Inflammatory macrophage (primary cell): ENCODE measurements around the gene ERCC6L2.
A peak's percentile ranks its signal among the peaks of the same experiment; 100 is the strongest.

ENCODE experiments used
- DNase-seq, 2 donors: peaks; one replicate each; pipeline ENCODE4 v3.0.0-alpha.2; 2020 to 2022

ERCC6L2 gene

DNA sequence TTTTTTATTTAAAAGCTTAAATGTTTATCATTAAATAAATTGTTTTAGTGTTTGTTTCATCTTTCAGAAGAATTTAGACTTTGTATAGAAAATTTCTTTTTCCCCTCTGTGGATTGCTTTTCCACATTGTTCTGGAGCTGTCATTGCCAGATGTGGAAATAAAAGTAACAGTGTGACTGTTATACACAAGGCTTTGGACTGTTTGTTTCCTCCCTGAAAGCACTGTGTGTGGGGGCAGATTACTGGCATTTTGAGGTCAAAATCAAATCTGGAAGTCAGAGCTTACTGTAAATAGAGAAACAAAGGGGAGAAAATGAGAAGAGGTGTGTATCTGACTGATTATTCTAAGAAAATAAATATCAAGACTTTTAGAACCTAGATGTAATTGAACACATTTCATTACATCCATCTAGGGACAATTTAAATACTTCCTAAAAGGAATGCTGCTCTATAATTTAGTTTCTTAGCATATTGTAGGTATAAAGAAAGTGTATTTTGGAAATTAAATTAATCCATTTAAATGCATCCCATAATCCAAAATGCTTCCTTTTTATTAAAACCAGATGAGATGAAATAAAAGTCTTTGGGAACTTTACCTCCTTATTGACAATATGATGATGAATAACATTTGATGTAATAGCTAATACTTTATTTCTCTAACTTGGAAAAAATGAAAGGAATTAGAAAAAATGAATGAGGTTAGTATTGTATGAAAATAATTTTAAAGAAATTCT is 51.9 kb downstream of the ERCC6L2 start:
- DNase-seq, result peak in 1 of 2 donors; percentile 28

GRCh38 chr9:95930277-95930676 is 54.8 kb downstream of the ERCC6L2 start:
- no peak for DNase-seq

DNA sequence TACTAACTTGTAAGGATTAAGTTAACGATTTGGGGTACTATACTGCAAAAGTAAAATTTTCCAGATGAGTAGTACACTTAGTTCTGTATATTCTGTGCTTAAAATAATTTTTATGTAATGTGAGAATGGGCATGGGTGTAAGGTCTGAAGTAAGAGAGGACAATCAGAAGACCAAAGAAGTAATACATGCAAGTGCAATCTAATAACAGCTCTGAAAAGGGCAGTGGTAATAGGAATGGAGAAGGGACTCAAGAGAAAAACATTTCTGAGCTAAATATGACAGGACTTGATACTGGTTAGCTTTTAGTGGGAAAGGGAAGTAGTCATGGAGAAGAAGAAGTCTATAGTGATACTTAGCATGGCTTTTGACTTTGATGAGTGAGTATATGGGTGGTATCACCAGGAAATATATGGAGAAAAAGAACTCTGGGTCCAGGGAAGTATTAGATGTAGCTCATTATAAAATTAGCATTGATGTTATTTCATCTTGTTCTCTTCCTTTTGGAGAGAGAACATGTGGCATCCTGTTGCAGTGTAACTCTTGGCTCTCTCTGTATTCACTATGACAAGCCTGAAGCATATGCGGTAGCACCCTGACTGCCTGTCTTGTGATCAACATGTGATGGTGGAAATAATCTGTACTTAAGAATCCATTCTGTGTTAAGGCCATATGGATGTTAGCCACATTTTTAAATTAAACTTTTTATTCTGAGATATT is 60.5 kb downstream of the ERCC6L2 start:
- DNase-seq, result no peak

GRCh38 chr9:95936579-95937075 is 61.1 kb downstream of the ERCC6L2 start:
- DNase-seq, result no peak

GRCh38 chr9:95937131-95937530 is 61.6 kb downstream of the ERCC6L2 start:
- DNase-seq, result no peak

DNA sequence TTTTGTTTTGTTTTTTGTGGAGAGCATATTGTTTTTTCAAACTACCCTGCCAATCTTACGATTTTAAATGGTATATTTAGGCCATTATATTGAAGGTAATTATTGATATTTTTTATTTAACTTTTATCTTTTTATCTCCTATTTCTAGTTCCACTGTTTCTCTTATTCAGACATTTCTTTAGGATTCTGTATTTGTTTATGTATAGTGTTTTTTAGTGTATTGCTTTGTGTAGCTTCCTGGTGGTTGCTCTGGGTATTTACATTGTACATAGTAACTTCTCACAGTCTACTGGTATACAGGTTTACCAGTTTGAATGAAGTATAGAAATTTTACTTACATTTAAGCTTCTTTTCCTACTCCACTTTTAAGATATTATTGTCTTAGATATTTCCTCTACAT is 63.2 kb downstream of the ERCC6L2 start:
- no peak for DNase-seq

GRCh38 chr9:95939472-95939871 is 64.0 kb downstream of the ERCC6L2 start:
- DNase-seq, result no peak

DNA sequence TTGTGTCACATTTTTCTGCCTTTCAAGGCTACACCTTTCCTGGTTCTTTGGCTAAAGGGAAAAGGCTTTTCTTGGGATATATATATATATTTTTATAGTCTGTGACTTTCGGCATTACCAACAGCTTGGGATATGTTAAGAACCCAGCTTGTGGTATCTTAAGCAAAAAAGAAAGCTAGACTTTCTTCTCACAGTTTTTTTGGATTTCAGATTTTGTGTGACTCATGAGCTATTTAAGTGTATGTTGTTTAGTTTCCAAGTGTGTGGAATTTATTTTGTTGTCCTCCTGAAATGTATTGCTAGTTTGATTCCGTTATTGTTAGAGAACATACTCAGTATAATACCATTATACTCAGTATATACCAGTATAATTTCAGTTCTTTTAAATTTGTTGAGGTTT is 64.8 kb downstream of the ERCC6L2 start:
- DNase-seq, result no peak

- DNase-seq, result no peak
Measured at GRCh38 chr9:95942016-95942415, 66.5 kb downstream of the ERCC6L2 start.

GRCh38 chr9:95947118-95947517 is 71.6 kb downstream of the ERCC6L2 start:
- no peak for DNase-seq

- DNase-seq, result no peak
Measured at GRCh38 chr9:95952471-95952870, 77.0 kb downstream of the ERCC6L2 start.

GRCh38 chr9:95953986-95954385 is 78.5 kb downstream of the ERCC6L2 start:
- DNase-seq, result no peak

- DNase-seq, result no peak
Measured at GRCh38 chr9:95954940-95955339, 79.4 kb downstream of the ERCC6L2 start.

DNA sequence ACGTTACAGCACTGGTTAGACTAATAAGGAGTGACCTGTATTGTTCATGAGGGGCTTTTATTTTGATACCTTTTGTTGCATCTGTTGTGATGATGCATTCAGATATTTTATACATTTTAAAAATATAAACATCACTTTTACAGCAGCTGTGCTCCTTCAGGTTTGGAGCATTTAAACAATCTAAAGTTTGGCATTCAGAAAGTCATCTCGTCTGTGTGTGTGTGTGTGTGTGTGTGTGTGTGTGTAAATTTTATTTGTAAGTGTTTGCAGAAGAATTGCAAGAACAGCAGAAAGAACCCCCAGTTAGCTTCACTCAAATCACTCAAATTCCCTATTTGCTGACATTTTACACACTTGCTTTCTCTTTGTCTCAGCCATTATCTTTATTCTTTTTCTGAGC is 87.4 kb downstream of the ERCC6L2 start:
- no peak for DNase-seq

- no peak for DNase-seq
Measured at GRCh38 chr9:95963659-95964058, 88.2 kb downstream of the ERCC6L2 start.

DNA sequence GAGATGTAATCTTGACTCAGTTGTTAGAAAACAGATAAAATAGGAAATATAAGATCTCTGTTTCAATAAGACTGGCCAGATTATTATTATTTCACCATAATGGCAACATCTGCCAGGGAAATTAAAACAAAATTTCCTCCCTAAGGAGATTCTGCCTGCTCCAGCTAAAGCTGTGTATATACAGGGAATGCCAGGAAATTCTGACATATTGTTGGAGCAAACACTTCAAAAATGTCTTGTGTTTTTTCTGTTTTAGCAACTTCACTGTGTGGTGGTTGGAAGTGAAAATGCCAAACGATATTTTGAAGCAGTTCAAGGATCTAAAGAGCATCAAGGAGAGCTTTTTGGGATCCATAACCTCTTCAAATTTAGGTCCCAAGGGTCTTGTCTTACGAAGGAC is 90.8 kb downstream of the ERCC6L2 start:
- DNase-seq, result no peak

GRCh38 chr9:95970317-95970716 is 94.8 kb downstream of the ERCC6L2 start:
- no peak for DNase-seq

DNA sequence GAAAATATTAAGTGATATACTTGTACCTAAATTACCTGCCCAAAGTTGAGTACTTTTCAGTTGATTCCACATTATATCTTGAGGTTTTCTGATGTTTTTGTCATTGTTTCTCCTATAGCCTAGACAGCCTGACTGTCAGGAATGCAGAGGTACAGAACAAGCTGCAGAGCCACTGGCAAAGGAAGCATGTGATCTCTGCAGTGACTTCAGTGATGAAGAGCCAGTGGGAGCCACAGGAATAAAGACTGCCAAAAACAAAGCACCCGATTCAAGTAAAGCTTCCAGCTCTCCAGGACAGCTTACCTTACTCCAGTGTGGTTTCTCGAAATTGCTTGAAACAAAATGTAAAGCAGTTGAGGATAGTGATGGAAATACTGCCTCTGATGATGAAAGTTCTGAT is 96.3 kb downstream of the ERCC6L2 start:
- DNase-seq, result no peak

DNA sequence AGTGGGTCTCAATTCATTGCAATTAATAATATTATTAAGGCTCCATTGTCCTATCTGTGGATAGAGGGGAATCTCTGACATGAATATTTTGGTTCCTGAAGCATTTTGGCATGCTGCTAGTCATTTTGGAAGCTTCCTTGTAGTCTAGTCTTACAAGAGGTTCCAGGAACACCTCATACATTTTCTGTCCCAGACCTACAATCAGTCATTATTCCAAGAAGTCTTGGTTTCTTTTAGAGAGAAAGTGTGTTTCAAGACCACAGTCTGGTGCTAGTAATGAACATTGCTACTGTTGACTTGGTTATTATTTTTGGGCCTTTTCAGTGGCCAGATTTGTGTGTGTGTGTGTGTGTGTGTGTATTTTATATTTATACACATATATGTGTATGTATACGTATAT is 98.9 kb downstream of the ERCC6L2 start:
- no peak for DNase-seq

GRCh38 chr9:95977371-95977770 is 101.9 kb downstream of the ERCC6L2 start:
- no peak for DNase-seq

DNA sequence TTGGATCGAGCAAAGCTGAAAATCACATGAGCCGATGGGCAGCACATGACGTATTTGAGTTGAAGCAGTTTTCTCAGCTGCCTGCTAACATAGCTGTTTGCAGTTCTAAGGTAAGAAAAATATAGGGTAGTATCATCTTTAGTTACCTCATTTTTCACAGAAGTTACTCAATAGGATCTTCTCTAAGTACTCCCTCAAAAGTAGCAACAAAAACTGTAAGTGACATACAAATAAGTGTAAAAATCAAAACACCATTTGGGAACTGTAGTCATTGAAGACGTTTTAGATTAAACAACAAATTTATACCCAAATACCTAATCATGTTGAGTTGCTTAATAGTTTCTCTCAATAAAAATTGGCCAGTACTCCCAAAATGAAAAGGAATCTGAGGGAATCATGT is 102.6 kb downstream of the ERCC6L2 start:
- no peak for DNase-seq

DNA sequence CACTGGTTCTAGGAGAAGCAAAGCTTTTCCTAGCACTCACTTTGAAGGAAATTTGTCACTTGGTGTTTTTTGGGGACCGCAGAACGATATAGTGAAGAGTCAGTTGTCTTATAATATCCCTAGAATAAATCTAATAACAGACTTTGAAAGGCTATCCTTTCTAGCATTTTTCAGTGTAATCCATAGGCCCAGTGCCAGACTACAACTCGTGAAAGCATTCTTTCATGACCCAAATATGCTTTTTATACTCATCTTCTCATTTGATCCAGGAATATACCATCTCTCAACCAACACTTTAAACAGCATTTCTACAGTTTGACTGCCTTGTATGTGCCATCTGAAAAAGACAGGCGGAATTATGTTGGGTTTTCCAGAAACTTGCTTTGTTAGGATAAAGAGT is 104.0 kb downstream of the ERCC6L2 start:
- DNase-seq, result no peak

DNA sequence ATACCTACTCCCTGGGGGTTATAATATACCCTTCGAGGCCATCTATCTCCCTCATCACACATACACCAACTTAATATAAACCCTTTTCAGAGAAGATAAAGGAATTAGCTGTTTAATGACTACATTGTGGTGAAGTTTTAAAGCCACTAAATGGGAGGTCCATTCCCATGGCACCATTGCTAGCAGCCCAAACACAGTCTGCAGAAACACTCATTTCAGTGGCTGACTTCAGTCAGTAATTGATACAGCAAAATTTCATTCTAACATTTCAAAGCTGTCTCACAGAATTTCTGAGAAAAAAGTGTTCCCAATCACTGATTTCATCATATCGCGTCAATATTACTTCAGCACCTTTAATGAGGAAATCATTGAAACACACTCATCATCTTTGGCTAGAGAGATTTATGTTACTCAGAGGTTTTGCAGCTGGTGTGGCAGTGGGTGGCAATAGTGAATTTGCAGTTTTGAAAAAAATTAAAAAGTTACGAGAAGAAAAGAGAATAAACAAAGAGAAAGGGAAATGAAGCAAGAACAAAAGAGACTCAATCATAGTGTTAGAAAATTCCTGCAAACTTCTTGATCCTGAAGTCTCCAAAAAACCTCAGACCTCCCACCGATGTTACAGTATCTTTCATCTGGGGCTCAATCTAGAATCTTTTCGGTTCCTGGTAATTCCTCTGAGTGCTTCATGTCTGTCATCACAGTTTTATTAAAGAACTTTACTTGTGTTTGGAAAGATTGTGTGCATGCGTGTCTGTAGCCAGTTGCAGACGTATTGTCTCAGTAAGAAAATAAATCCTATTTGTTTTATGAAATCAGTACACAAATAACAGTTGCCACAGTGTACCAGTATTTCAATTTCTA is 105.0 kb downstream of the ERCC6L2 start:
- peak; percentile 58 to 86 for DNase-seq
